KMS-11 (cell line): Measurements from ENCODE around the gene RXRA.

Source experiments
- H2AFZ ChIP-seq: fragments of 200-600 bp; sonication (generic); 2 replicates; pipeline ENCODE4 v1.6.1; 2016; ENCODE audit warnings: antibody characterized with exemption, mixed run types, low read depth
- H3K27ac ChIP-seq: fragments of 200-600 bp; sonication (generic); 2 replicates; pipeline ENCODE4 v1.6.1; 2016; ENCODE audit warnings: mild to moderate bottlenecking, mixed run types
- H3K27me3 ChIP-seq: fragments of 200-600 bp; sonication (generic); 2 replicates; pipeline ENCODE4 v1.6.1; 2017; ENCODE audit warnings: mild to moderate bottlenecking, low read depth, mixed run types, moderate library complexity; ENCODE audit not compliant: insufficient read depth
- H3K36me3 ChIP-seq: fragments of 200-600 bp; sonication (generic); 2 replicates; pipeline ENCODE4 v1.6.1; 2017; ENCODE audit warnings: mild to moderate bottlenecking, mixed run types; ENCODE audit not compliant: insufficient read depth
- H3K4me1 ChIP-seq: fragments of 200-600 bp; sonication (generic); 2 replicates; pipeline ENCODE4 v1.6.1; 2016; ENCODE audit warnings: mild to moderate bottlenecking, low read depth, mixed run types; ENCODE audit not compliant: poor library complexity, severe bottlenecking
- H3K4me2 ChIP-seq: fragments of 200-600 bp; sonication (generic); 2 replicates; pipeline ENCODE4 v1.7.0; 2016; ENCODE audit warnings: mild to moderate bottlenecking, mixed run types
- H3K4me3 ChIP-seq: fragments of 200-600 bp; sonication (generic); IDR thresholded peaks from 2 replicates; pipeline ENCODE4 v1.6.1; 2017; ENCODE audit warnings: low read depth, low read length, mixed read lengths; ENCODE audit not compliant: insufficient read depth
- H3K79me2 ChIP-seq: fragments of 200-600 bp; sonication (generic); 2 replicates; pipeline ENCODE4 v1.6.1; 2016; ENCODE audit warnings: low read depth, mixed run types; ENCODE audit not compliant: insufficient read depth
- H3K9ac ChIP-seq: fragments of 200-600 bp; sonication (generic); 2 replicates; pipeline ENCODE4 v1.6.1; 2016; ENCODE audit warnings: mild to moderate bottlenecking, mixed run types
- H4K20me1 ChIP-seq: fragments of 200-600 bp; sonication (generic); 2 replicates; pipeline ENCODE4 v1.6.1; 2016; ENCODE audit warnings: mild to moderate bottlenecking, mixed run types; ENCODE audit not compliant: insufficient read depth
- TF ChIP-seq, protein P1 (sequence below): fragments of 200-600 bp; sonication (generic); conservative IDR thresholded peaks from 2 replicates; pipeline ENCODE4 v1.6.1; 2017; ENCODE audit warnings: low read depth, mild to moderate bottlenecking, antibody characterized with exemption, low read length, moderate library complexity, mixed read lengths

The RXRA gene

DNA sequence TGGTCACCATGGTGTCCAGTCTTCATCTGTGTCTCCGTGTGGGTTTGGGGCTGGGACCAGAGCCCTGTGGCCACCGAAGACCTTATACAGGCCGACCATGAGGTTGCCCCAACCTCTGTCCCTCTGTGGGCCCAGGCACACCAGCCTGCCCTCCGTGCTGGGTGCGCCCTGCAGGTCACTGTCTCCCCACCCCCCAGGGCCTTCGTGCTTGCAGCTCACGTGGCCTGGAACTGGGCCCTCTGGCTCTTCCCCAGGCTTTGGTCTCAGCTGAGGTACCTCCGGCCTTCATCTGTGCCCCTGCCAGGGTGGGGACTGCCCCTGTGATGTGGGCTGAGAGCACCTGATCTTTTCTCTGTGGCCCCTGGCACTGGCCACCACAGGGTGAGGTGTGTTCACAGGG lies 92.1 kb downstream of the RXRA start:
- Histone ChIP-seq H3K4me2 (no peak overlapping the region), H3K27me3 (no peaks in the 10 kb centered on the region), H3K9ac (no peak overlapping the region), H3K36me3 (no peaks in the 10 kb centered on the region), H3K27ac (no peak overlapping the region), H3K4me3 (no peak overlapping the region), H2AFZ (no peak overlapping the region), H3K4me1 (no peaks in the 10 kb centered on the region), H3K79me2 (no peaks in the 10 kb centered on the region), H4K20me1 (no peaks in the 10 kb centered on the region)
- TF ChIP-seq, protein P1, sequence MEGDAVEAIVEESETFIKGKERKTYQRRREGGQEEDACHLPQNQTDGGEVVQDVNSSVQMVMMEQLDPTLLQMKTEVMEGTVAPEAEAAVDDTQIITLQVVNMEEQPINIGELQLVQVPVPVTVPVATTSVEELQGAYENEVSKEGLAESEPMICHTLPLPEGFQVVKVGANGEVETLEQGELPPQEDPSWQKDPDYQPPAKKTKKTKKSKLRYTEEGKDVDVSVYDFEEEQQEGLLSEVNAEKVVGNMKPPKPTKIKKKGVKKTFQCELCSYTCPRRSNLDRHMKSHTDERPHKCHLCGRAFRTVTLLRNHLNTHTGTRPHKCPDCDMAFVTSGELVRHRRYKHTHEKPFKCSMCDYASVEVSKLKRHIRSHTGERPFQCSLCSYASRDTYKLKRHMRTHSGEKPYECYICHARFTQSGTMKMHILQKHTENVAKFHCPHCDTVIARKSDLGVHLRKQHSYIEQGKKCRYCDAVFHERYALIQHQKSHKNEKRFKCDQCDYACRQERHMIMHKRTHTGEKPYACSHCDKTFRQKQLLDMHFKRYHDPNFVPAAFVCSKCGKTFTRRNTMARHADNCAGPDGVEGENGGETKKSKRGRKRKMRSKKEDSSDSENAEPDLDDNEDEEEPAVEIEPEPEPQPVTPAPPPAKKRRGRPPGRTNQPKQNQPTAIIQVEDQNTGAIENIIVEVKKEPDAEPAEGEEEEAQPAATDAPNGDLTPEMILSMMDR = no peak

DNA sequence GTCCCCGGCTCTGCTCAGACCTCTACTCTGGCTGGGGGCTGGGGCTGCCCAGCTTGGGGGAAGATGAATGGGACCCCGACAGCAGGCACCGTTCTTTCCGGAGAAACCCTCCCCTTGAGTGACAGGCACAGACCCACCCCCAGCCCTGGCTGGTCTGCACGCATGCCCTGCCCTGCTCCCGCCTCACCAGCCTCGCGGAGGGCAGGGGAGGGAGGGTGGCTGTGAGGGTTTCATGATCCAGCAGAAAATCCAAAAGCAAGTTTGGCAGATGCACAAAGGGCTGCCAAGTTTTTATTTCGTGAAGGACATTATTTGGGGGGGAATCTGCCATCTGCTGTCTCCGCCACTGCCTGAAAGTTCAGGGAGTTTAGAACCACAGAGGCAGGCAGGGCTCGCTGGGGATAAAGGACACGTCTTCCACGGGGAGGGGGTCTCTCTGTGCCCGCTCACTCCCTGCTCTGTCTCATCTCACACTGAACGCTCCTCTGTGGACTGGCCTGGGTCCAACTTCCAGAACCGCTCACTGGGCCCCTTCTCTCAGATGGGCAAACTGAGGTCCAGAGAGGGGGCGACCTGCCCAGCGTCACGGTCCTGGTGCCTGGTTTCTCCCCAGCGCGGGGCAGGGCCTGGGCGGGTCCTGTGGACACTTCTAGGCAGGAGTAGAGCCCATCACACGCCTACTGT lies 92.9 kb downstream of the RXRA start:
- H3K4me1 ChIP-seq = no peaks in the 10 kb centered on the region
- no peak overlapping the region for H3K4me3 ChIP-seq
- H4K20me1 ChIP-seq = no peaks in the 10 kb centered on the region
- no peaks in the 10 kb centered on the region for H3K79me2 ChIP-seq
- H3K4me2 ChIP-seq = no peak overlapping the region
- no peaks in the 10 kb centered on the region for H3K36me3 ChIP-seq
- H3K27me3 ChIP-seq = no peaks in the 10 kb centered on the region
- no peak overlapping the region for H3K27ac ChIP-seq
- H2AFZ ChIP-seq = no peak overlapping the region
- no peak overlapping the region for H3K9ac ChIP-seq
- TF ChIP-seq, protein P1 = no peak

DNA sequence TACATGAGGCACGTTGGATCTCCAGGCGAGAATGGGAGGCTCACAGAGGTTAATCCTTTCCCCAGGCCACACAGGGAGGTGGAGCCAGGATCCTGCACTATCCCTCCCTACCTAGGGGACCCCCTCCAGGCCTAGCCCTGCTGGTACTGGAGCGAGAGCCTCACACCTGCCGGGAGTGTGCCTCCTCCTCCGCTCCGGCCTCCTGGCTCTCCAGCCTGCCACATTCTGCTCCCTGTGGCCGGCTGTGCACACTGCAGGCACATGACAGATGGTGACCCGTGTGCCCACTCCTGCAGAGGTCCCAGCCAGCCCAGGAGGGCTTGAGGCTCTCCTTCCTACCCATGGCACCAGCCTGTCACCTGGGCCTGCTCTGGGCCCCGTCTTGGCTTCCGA lies 93.4 kb downstream of the RXRA start:
- TF ChIP-seq, protein P1 = peak; percentile 31; the same call in 1 of the 2 replicates
- H3K36me3 ChIP-seq = no peaks in the 10 kb centered on the region
- H3K9ac ChIP-seq = no peak overlapping the region

DNA sequence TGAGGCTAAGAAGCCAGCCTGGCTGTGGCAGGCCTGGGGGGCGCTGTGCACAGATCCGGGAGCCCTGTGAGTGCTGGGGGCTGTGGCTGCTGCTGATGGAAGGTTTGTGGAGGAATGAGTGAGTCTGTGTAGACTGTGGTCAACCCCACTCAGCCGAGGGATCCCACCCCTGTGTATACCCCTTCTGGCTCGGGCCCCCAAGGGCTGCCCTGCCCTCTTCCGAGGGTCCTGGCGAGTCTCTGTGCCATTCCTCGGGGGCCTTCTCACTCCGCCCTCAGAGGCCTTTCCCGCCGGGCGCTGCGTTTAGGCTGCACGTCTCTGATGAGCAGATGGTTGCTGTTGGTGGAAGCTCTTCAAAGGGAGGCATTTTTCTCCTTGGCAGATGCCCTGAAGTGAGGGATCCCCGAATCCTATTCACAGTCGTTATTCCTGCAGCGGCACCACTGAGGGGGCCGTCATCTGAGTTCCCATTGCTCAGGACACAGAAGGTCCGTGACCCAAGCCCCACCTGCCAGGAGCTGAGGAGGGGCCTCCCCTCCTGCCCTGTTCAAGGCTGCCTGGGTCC lies 94.1 kb downstream of the RXRA start:
- Histone ChIP-seq H3K9ac (no peak overlapping the region), H2AFZ (no peak overlapping the region), H3K4me2 (no peak overlapping the region), H3K4me3 (no peak overlapping the region), H4K20me1 (no peaks in the 10 kb centered on the region), H3K4me1 (no peaks in the 10 kb centered on the region), H3K36me3 (no peaks in the 10 kb centered on the region), H3K27me3 (no peaks in the 10 kb centered on the region), H3K27ac (no peak overlapping the region), H3K79me2 (no peaks in the 10 kb centered on the region)
- TF ChIP-seq, protein P1 = no peak

More for the DNA sequence above, 93.4 kb downstream of the RXRA start:
- Histone ChIP-seq H3K27me3 (no peaks in the 10 kb centered on the region), H3K27ac (no peak overlapping the region), H4K20me1 (no peaks in the 10 kb centered on the region), H3K4me2 (no peak overlapping the region), H2AFZ (no peak overlapping the region), H3K79me2 (no peaks in the 10 kb centered on the region), H3K4me3 (no peak overlapping the region), H3K4me1 (no peaks in the 10 kb centered on the region)
